SK-N-SH (cell line): ENCODE data around the gene SNRPA1. TPM values are rescaled to one million over a fixed set of nuclear protein-coding genes. Genes with fewer than 3 reads are reported as not detected.

Experiments used
- CTCF ChIA-PET: fragments of 300-600, 350-600 bp; formaldehyde crosslinking; extraction: SDS; loops from one replicate; lab custom pipeline; 2021; lab: Yijun Ruan, JAX
- POLR2A ChIA-PET: fragments of 350-600 bp; sonication (Branson Sonifier 250); formaldehyde crosslinking; extraction: SDS; loops from one replicate; lab custom pipeline; 2020; ENCODE audit warnings: antibody characterized with exemption, inconsistent platforms; lab: Yijun Ruan, JAX
- DNase-seq: peaks from one replicate; pipeline ENCODE4 v3.0.0; 2012
- H2AFZ ChIP-seq: fragments of 200-600 bp; sonication (generic); 2 replicates; pipeline ENCODE4 v1.8.1; 2016; ENCODE audit warnings: antibody characterized with exemption, mild to moderate bottlenecking, low read depth
- H3F3A ChIP-seq: fragments of 200-600 bp; sonication (generic); replicated peaks from 2 replicates; pipeline ENCODE3; 2016; ENCODE audit warnings: antibody characterized with exemption, mild to moderate bottlenecking; ENCODE audit not compliant: insufficient read depth
- H3K27ac ChIP-seq, 2 experiments: fragments of 200-500 bp in 1 of 2; fragments of 200-600 bp in 1 of 2; sonication (Bioruptor generic) in 1 of 2; sonication (generic), shearing (Covaris generic) in 1 of 2; 2 replicates each; pipeline versions ENCODE4 v1.5.1 to v1.6.1; 2014 to 2016; ENCODE audit warnings: low read depth in 2 of 2, inconsistent platforms in 1 of 2, low read length in 1 of 2, mild to moderate bottlenecking in 1 of 2, mixed read lengths in 1 of 2
- H3K27me3 ChIP-seq: fragments of 200-600 bp; sonication (generic), shearing (Covaris generic); 2 replicates; pipeline ENCODE4 v1.6.1; 2016; ENCODE audit warnings: mixed run types; ENCODE audit not compliant: insufficient read depth
- H3K36me3 ChIP-seq, 2 experiments: fragments of 200-500 bp in 1 of 2; fragments of 200-600 bp in 1 of 2; sonication (Bioruptor generic) in 1 of 2; sonication (generic) in 1 of 2; replicated peaks in 1 of 2; 2 replicates each; pipeline versions ENCODE3 to v1.5.1; 2014 to 2016; ENCODE audit warnings: low read length in 1 of 2, mild to moderate bottlenecking in 1 of 2; ENCODE audit not compliant: insufficient read depth in 2 of 2, control insufficient read depth in 1 of 2
- H3K4me1 ChIP-seq, 2 experiments: fragments of 200-500 bp in 1 of 2; fragments of 200-600 bp in 1 of 2; sonication (Bioruptor generic) in 1 of 2; sonication (generic), shearing (Covaris generic) in 1 of 2; 2 replicates each; pipeline versions ENCODE4 v1.5.1 to v1.6.1; 2014 to 2016; ENCODE audit warnings: low read depth in 1 of 2, low read length in 1 of 2, mixed run types in 1 of 2; ENCODE audit not compliant: insufficient read depth in 2 of 2, control insufficient read depth in 1 of 2
- H3K4me2 ChIP-seq: fragments of 200-600 bp; sonication (generic), shearing (Covaris generic); 2 replicates; pipeline ENCODE4 v1.6.1; 2017; ENCODE audit warnings: mixed run types
- H3K4me3 ChIP-seq, 2 experiments: fragments of 200-500 bp in 1 of 2; fragments of 200-600 bp in 1 of 2; sonication (Bioruptor generic) in 1 of 2; sonication (generic), shearing (Covaris generic) in 1 of 2; 2 replicates each; pipeline versions ENCODE4 v1.5.1 to v1.8.1; 2014 to 2016; ENCODE audit warnings: low read depth in 2 of 2, inconsistent platforms in 1 of 2, low read length in 1 of 2, mild to moderate bottlenecking in 1 of 2, mixed read lengths in 1 of 2, moderate library complexity in 1 of 2
- H3K79me2 ChIP-seq: fragments of 200-600 bp; sonication (generic); 2 replicates; pipeline ENCODE4 v1.8.1; 2017; ENCODE audit warnings: mild to moderate bottlenecking; ENCODE audit not compliant: insufficient read depth
- H3K9ac ChIP-seq: fragments of 200-600 bp; sonication (generic); 2 replicates; pipeline ENCODE4 v1.6.1; 2017; ENCODE audit warnings: mixed run types
- H3K9me2 ChIP-seq: fragments of 200-600 bp; sonication (generic); 2 replicates; pipeline ENCODE4 v1.6.1; 2017; ENCODE audit warnings: mixed run types
- H3K9me3 ChIP-seq: fragments of 200-600 bp; sonication (generic); 2 replicates; pipeline ENCODE4 v1.6.1; 2017; ENCODE audit warnings: mixed run types, mild to moderate bottlenecking, moderate library complexity
- H4K20me1 ChIP-seq: fragments of 200-600 bp; sonication (generic); 2 replicates; pipeline ENCODE4 v1.6.1; 2017; ENCODE audit warnings: mild to moderate bottlenecking, mixed run types; ENCODE audit not compliant: insufficient read depth
- CHD2 ChIP-seq: fragments of 150-350 bp; IDR thresholded peaks from 2 replicates; pipeline ENCODE4 v1.6.1; 2018; ENCODE audit warnings: low read length; ENCODE audit not compliant: partially characterized antibody
- CTCF ChIP-seq: fragments of 200-600 bp; sonication (generic); IDR thresholded peaks from 2 replicates; pipeline ENCODE4 v1.6.1; 2017; ENCODE audit warnings: antibody characterized with exemption, mild to moderate bottlenecking, moderate library complexity
- EZH2phosphoT487 ChIP-seq: fragments of 200-600 bp; sonication (generic); IDR thresholded peaks from 2 replicates; pipeline ENCODE4 v1.6.1; 2017; ENCODE audit warnings: low read depth, mixed run types, mild to moderate bottlenecking, antibody characterized with exemption, moderate library complexity, borderline replicate concordance
- FOXM1 ChIP-seq: IDR thresholded peaks from 2 replicates; pipeline ENCODE4 v1.4.0; 2012; ENCODE audit warnings: low read depth, mild to moderate bottlenecking
- GABPA ChIP-seq: IDR thresholded peaks from 2 replicates; pipeline ENCODE4 v1.4.0; 2012; ENCODE audit warnings: low read depth, mild to moderate bottlenecking
- MEF2A ChIP-seq: IDR thresholded peaks from 2 replicates; pipeline ENCODE4 v1.4.0; 2012; ENCODE audit warnings: low read depth, borderline replicate concordance
- NFIC ChIP-seq: IDR thresholded peaks from 2 replicates; pipeline ENCODE4 v1.4.0; 2012; ENCODE audit warnings: borderline replicate concordance
- NRF1 ChIP-seq: IDR thresholded peaks from 2 replicates; pipeline ENCODE4 v1.6.1; 2012; ENCODE audit warnings: low read depth, mild to moderate bottlenecking, low read length
- PBX3 ChIP-seq: IDR thresholded peaks from 2 replicates; pipeline ENCODE4; 2012
- POLR2AphosphoS5 ChIP-seq: IDR thresholded peaks from 2 replicates; pipeline ENCODE4 v1.6.1; 2012; ENCODE audit warnings: low read depth, low read length
- RAD21 ChIP-seq: IDR thresholded peaks from 2 replicates; pipeline ENCODE4 v1.6.1; 2012; ENCODE audit warnings: mild to moderate bottlenecking, low read length
- RCOR1 ChIP-seq: fragments of 150-350 bp; IDR thresholded peaks from 2 replicates; pipeline ENCODE4 v1.6.1; 2017; ENCODE audit warnings: antibody characterized with exemption, low read length
- RFX5 ChIP-seq: IDR thresholded peaks from 2 replicates; pipeline ENCODE4 v1.6.1; 2012; ENCODE audit warnings: mild to moderate bottlenecking, improper control_type of control experiment, low read length
- SMC3 ChIP-seq: IDR thresholded peaks from 2 replicates; pipeline ENCODE4 v1.6.1; 2012; ENCODE audit warnings: low read depth, low read length, improper control_type of control experiment
- TCF12 ChIP-seq: IDR thresholded peaks from 2 replicates; pipeline ENCODE4 v1.4.0; 2012
- USF1 ChIP-seq: IDR thresholded peaks from 2 replicates; pipeline ENCODE4 v1.4.0; 2012; ENCODE audit warnings: low read depth, borderline replicate concordance
- WGBS: methylation state at CpG from one replicate; pipeline ENCODE4 v1.1.6; 2017; ENCODE audit warnings: low lambda C conversion rate; 5-methylcytosine and 5-hydroxymethylcytosine counted together
- polyA plus RNA-seq, 3 experiments: library from polyadenylated mRNA; depleted of rRNA; stranded (reverse); fragments of >200 nt; gene quantifications; 2 replicates each; pipeline ENCODE4 v1.2.3, GENCODE V29; 2012

The SNRPA1 gene
- polyA plus RNA-seq, 1 of the 3 experiments (the other 2 are of a cell fraction), result 62.3 TPM

GRCh38 chr15:101242999-101243336 lies 52.1 kb downstream of the SNRPA1 start:
- no peak for TF ChIP-seq RAD21
- no peak for TF ChIP-seq POLR2AphosphoS5
- TF ChIP-seq RFX5, result no peak
- TF ChIP-seq RCOR1, result no peak
- TF ChIP-seq EZH2phosphoT487, result no peak
- TF ChIP-seq MEF2A, result no peak
- TF ChIP-seq CTCF, result no peak
- TF ChIP-seq PBX3, result no peak
- TF ChIP-seq NRF1, result no peak
- TF ChIP-seq GABPA, result no peak
- no peak for TF ChIP-seq SMC3
- no peak for TF ChIP-seq CHD2
- no peak for TF ChIP-seq NFIC
- no peak for TF ChIP-seq TCF12
- Histone ChIP-seq H3F3A (no peaks in the 10 kb centered on the region), H3K27ac (no peak overlapping the region), H3K79me2 (peaks cover 100% of the 10 kb centered on the region), H2AFZ (no peak overlapping the region), H3K4me3 (no peak overlapping the region), H4K20me1 (peaks cover 100% of the 10 kb centered on the region), H3K36me3 (peaks cover 0 to 16% of the 10 kb centered on the region in 2 experiments), H3K4me2 (no peak overlapping the region), H3K9ac (no peak overlapping the region), H3K27me3 (no peaks in the 10 kb centered on the region), H3K9me3 (no peaks in the 10 kb centered on the region), H3K4me1 (peaks cover 15 to 34% of the 10 kb centered on the region in 2 experiments; a peak in 2 of 4 replicates), H3K9me2 (0 out of 2 replicates have a peak, but pooled peaks cover 3% of the 10 kb centered on the region)
- POLR2A ChIA-PET, result no interaction called here
- CTCF ChIA-PET, result interaction anchor here (1.1 to 1.5 kb wide), 3 partner anchors 9 to 235 kb away, joined by 3 to 4 read pairs (median 4); partner anchors contain the start of gene CHSY1
- DNase-seq, result no peak
- WGBS, result 77% methylated on average over 6 of the region's 6 CpGs

- peaks cover 97% of the 10 kb centered on the region for H4K20me1 ChIP-seq
- H2AFZ ChIP-seq, result no peak overlapping the region
- no peaks in the 10 kb centered on the region for H3F3A ChIP-seq
- TF ChIP-seq GABPA (no peak), CHD2 (no peak), USF1 (no peak), FOXM1 (no peak)
- WGBS, result 91% methylated on average over 12 of the region's 12 CpGs
- no peak for DNase-seq
- H3K9me3 ChIP-seq, result no peaks in the 10 kb centered on the region
- no peak overlapping the region for H3K9ac ChIP-seq
- H3K9me2 ChIP-seq, result 0 out of 2 replicates have a peak, but pooled peaks cover 3% of the 10 kb centered on the region
- H3K27ac ChIP-seq, result no peak overlapping the region
- peaks cover 15 to 31% of the 10 kb centered on the region in 2 experiments; a peak in 1 of 4 replicates for H3K4me1 ChIP-seq
- no peak overlapping the region for H3K4me3 ChIP-seq
- no peak overlapping the region for H3K4me2 ChIP-seq
- no peaks in the 10 kb centered on the region for H3K27me3 ChIP-seq
- ChIA-PET POLR2A (interaction anchor here (1.0 kb wide), 1 partner anchor 10 kb away, joined by 3 read pairs; no protein-coding TSS in a partner anchor), CTCF (interaction anchor here (0.7 to 1.5 kb wide), 5 partner anchors 9 to 234 kb away, joined by 3 to 4 read pairs (median 3); partner anchors contain the start of gene CHSY1)
- H3K36me3 ChIP-seq, result peaks cover 0 to 13% of the 10 kb centered on the region in 2 experiments
- peaks cover 100% of the 10 kb centered on the region for H3K79me2 ChIP-seq
Observed at GRCh38 chr15:101242160-101242998, 52.7 kb downstream of the SNRPA1 start.
